Medulla oblongata (tissue), 1 donor: ENCODE measurements around the gene LSAMP.

Experiments
- DNase-seq: peaks from one replicate; pipeline ENCODE4 v3.0.0-alpha.2; 2015; ENCODE audit errors: extremely low spot score

Gene LSAMP

DNA sequence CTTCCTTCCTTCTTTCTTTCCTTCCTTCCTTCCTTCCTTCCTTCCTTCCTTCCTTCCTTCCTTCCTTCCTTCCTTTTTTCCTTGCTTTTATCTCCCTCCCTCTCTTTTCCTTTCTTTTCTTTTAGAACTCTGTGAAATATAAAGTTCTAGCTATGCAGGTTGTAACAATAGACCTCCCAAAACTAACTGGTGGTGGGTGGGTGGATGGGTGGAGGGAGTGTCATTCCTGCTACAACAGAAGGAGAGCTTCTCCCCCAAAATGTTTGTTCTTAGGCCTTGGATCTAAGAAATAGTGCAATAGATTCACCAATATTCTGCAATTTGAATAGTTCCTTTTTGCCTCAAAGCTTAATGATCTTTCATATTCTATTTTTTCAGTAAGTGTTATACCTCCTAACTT lies 606.0 kb downstream of the LSAMP start:
- DNase-seq, result no peak

GRCh38 chr3:115838786-115839185 lies 606.5 kb downstream of the LSAMP start:
- DNase-seq, result no peak

DNA sequence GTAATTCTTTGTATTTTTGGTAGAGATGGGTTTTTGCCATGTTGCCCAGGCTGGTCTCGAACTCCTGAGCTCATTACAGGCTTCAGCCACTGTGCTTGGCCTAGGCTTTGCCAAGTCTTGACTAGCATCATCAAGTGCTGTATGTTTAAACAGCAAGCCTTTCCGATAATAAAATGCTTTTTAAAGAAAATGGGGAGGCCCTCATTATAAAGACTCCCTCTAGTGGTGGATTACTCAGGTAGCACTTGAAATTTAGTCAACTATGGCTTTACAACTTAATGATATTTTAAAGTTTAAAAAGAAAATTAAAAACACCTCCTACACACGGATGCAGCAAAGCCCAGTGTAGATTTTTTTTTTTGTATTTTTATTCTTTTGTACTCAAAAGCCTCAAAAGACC lies 608.3 kb downstream of the LSAMP start:
- no peak for DNase-seq

DNA sequence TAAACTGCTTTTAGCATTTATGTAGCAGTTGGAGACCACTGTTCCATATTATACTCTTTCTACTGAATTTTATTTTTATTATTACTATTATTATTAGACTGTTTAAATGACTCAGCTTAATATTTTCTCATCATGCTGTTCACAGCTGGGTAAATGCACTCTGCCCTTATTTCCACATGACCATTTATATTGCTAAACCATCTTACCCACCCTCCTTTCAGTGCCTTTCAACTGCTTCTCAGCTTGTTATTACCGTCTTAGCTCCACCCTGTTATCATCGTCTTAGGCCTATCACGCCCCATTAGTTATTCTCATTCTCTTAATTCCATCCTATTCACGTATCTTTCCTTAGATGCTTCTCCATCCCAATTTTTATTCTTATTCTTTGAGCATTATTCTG lies 609.3 kb downstream of the LSAMP start:
- DNase-seq, result no peak

DNA sequence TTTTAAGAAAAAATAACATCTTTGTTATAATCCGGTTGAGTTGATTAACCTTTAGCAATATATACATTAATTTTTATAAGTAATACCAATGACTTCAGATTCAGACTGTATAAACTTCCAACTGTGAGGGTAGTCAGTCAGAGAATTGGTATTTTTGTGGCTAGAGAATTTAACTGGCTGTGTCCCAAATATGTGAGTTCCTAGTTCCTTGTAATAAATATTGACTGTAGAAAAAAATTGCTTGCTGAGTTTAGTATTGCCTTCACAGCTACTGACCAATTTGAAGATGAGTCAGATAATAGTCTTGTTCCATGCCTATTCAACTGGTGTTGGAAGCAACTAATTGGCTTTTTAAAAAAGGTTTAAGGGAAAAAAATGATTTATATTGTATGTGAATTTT lies 611.2 kb downstream of the LSAMP start:
- no peak for DNase-seq

DNA sequence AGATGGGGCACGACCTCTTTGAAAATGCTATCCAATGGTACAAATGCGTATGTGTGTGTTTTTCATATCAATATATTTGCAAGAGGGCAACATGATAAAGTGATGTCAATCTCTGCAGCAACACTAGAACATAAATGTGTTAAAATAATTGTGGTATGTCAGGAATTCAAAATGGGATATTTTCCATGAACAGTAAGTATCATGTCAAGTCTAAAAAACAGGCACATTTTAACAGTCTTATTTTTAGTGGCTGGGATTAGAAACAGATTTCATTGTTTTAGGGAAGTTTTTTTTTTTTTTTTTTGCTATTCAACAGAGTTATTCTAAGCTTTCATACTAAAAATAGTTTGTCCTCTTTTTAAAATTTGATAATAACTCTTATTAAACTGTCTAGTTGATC lies 612.2 kb downstream of the LSAMP start:
- no peak for DNase-seq

DNA sequence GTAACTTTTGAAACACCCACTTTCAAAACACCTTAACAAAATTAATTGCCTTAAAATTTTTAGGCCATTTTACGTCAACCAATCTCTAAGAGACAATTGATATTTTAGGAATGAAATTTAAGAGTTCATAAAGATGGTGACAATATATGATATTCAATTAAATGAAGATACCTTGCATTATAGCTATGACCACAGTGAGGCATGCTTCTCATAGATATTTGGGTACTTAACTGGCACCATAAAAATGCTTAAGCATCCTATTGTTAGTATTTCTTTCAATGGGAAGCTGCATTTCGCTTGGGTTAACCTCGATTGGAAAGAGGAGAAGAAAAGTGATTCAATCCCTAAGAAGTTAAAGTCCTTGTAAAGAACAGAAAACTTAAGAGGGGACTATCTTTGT lies 613.0 kb downstream of the LSAMP start:
- no peak for DNase-seq

- no peak for DNase-seq
These were observed 613.4 kb downstream of the LSAMP start for GRCh38 chr3:115831864-115832263.

GRCh38 chr3:115830764-115831395 lies 614.4 kb downstream of the LSAMP start:
- no peak for DNase-seq

- no peak for DNase-seq
These were observed 616.9 kb downstream of the LSAMP start for GRCh38 chr3:115828401-115828800.

DNA sequence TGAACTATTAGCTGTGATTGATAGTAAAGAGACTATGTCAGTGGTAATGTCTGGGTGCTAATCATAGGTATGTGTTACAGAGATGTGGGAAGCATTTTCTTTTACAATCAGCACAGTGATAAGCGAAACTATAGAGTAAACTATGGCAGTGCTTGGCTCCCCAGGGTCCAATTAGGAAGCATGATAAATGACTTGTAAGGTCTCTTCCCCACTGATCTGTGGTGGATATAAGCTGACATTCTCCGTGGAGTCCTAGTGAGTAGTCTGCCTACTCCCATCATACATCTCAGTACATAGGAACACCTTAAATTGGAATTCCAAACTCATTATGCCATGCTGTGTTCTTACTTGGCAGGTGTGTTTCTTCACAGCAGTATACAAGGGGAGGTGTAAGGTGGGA lies 617.8 kb downstream of the LSAMP start:
- no peak for DNase-seq

- no peak for DNase-seq
These were observed 620.2 kb downstream of the LSAMP start for GRCh38 chr3:115825046-115825445.

GRCh38 chr3:115823083-115823482 lies 622.2 kb downstream of the LSAMP start:
- DNase-seq, result no peak

GRCh38 chr3:115822579-115822978 lies 622.7 kb downstream of the LSAMP start:
- DNase-seq, result no peak

GRCh38 chr3:115819785-115820384 lies 625.4 kb downstream of the LSAMP start:
- peak; percentile 92 for DNase-seq

DNA sequence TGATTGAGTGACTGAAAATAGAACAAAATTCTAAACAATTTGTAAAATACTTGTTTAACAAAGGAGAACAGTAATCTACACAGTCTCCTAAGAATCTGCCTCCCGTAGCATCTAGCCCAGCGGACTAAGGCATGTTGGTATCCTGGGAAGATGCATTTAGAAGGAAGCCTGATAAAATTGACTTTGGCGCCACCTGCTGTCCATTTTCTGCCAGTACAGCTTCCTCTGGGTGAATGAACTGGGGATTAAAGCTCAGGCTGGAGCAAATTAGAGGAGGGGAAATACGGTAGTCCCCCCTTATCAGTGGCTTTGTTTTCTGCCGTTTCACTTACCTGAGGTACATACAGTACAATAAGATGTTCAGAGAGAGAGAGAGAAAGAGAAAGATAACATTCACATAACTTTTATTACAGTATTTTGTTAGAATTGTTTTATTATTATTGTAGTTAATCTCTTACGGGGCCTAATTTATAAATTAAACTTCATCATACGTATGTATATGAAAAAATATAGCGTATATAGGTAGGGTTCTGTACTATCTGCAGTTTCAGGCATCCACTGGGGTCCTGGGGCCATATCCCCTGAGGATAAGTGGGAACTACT lies 630.4 kb downstream of the LSAMP start:
- peak; percentile 90 for DNase-seq

DNA sequence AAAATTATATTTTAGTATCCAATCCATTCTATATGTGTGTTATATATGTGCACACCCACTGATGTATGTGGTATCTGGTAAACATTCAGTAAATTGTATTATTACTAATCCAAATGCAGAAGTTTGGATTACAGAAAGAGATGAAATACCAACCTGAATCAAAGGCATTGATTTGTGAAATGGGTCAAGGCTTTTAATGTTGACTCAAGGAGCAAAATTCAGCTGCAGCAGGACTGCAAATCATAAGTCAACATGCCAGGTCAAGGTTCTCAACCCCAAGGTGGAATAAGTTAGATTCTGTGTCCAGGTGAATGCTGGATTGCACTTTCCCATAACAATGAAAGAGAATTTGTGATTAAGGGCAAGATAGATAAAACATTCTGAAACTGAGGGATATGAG lies 631.3 kb downstream of the LSAMP start:
- no peak for DNase-seq

DNA sequence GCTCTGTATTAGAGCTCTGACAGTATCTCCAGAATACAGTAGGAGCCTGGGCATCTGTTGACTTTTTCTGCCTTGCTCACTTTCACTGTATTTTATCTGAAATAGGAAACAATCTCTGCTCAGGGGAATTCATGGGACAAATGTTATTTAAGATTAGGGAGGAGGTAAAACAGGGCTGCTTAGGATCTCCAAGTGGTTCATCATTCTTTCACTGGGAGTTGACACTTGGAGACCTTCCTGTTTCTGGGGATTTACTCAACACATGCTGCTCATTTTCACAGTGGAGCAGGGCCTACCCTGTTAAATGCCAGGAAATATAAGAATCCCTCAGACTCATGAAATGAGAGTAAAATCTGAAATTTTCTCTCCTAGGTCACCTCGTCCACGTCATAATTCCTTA lies 636.5 kb downstream of the LSAMP start:
- no peak for DNase-seq

DNA sequence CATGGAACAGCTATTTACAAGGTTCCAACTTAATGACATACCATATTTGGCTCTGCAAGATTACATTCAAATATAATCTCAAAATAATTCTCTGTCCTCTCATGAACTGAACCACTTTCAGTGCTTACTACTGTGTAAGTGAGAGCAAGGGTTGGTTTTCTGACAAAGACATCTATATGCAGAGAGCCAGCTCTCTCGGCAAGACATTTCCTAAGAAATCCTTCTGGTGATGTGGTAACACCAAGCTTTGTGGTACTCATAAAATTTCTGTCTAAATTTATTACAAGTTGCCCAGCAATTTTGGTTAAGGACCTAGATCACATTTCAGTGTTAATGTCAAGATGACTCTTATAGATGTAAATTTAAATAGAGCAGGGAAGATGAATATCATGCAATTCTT lies 637.0 kb downstream of the LSAMP start:
- DNase-seq, result no peak

DNA sequence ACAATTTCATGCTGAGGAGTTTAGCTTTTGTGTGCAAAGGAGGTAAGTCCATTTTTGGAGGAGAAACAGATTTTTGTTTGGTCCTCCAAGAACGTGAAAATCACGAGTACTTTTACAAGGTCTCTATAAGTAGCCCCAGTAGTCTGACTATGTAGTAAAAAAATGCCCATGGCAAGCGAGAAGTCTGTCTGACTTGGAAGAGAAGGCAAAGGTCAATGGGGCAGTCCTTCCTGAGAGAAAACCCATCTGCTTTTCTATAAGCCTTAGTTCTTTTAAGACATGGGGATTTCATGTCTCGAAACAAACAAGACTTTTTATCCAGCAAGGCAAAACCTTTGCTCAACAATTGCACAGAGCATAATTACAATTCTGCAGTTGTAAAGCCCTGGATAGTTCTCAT lies 638.8 kb downstream of the LSAMP start:
- no peak for DNase-seq

DNA sequence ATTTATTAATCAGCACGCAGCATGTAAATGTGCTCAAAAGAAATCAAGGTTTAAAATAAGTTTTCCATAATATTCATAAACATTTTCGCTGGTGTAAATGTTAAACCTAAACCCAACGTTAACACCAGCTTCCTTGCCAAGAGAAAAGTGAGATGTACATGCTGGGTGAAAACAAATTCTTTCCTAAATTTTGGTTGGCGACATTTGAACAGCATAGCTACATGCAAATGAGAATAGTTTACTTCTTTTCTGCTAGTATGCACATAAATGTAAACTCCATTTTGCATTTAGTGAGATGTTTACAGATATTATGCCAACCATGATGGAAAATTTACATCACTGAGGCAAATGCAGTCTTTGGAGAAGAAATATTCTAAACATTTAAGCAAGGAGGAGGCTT lies 639.8 kb downstream of the LSAMP start:
- no peak for DNase-seq

GRCh38 chr3:115804713-115805119 lies 640.6 kb downstream of the LSAMP start:
- DNase-seq, result no peak

- DNase-seq, result no peak
These were observed 641.1 kb downstream of the LSAMP start for GRCh38 chr3:115804200-115804599.

- DNase-seq, result no peak
These were observed 641.6 kb downstream of the LSAMP start for GRCh38 chr3:115803661-115804060.
